SU-DHL-6 (cell line): ENCODE results near the gene PPIL4.

Experiments
- CTCF ChIP-seq: fragments of 200-600 bp; sonication (generic); IDR thresholded peaks from one replicate; pipeline ENCODE4 v1.5.1; 2017; ENCODE audit warnings: antibody characterized with exemption, mild to moderate bottlenecking, low read length, moderate library complexity; ENCODE audit not compliant: insufficient read depth, poor library complexity, severe bottlenecking
- EZH2phosphoT487 ChIP-seq: fragments of 200-600 bp; sonication (generic), shearing (Covaris generic); conservative IDR thresholded peaks from 2 replicates; pipeline ENCODE4 v1.6.1; 2018; ENCODE audit warnings: mild to moderate bottlenecking, antibody characterized with exemption, low read length, moderate library complexity, mixed read lengths

- TF ChIP-seq CTCF, result no peak
- TF ChIP-seq EZH2phosphoT487, result no peak
Measured at GRCh38 chr6:149534742-149535141, 11.1 kb downstream of the PPIL4 start.
